ENCODE data around the gene FAM177A1. TPM values are rescaled to one million over a fixed set of nuclear protein-coding genes. Genes with fewer than 3 reads are reported as not detected.

The FAM177A1 gene
- total and polyA plus RNA-seq, 8 donors, result 44.2 to 141 (median 50.0) TPM

- peaks cover 0 to 29% of the 10 kb centered on the region in 2 donors for H3K36me3 ChIP-seq
- DNase-seq (no peak), ATAC-seq (peak; percentile 26)
- intact Hi-C loops (cut with DNase I), result no loop called here
- no peaks in the 10 kb centered on the region for H3K27me3 ChIP-seq
- TF ChIP-seq CTCF (IDR thresholded peaks at IDR 0.05), result no peak
- peaks cover 10 to 67% of the 10 kb centered on the region in 2 donors for H3K4me1 ChIP-seq
- no peaks in the 10 kb centered on the region for H3K9me3 ChIP-seq
- H3K4me3 ChIP-seq, result peak overlapping the region; percentile 74 to 78
- H3K27ac ChIP-seq, result peak overlapping the region; percentile 97 to 98
Measured at GRCh38 chr14:35122696-35123387, 76.8 kb downstream of the FAM177A1 start.

GRCh38 chr14:35123388-35123703 is 77.3 kb downstream of the FAM177A1 start:
- Histone ChIP-seq H3K4me3 (peak overlapping the region; percentile 74 to 78), H3K4me1 (peaks cover 10 to 63% of the 10 kb centered on the region in 2 donors), H3K27me3 (no peaks in the 10 kb centered on the region), H3K27ac (peak overlapping the region; percentile 97 to 98), H3K9me3 (no peaks in the 10 kb centered on the region), H3K36me3 (peaks cover 0 to 29% of the 10 kb centered on the region in 2 donors)
- ATAC-seq (no peak), DNase-seq (no peak)
- intact Hi-C loops (cut with DNase I), result no loop called here
- TF ChIP-seq CTCF (IDR thresholded peaks at IDR 0.05), result no peak

GRCh38 chr14:35124127-35124526 is 78.1 kb downstream of the FAM177A1 start:
- Histone ChIP-seq H3K4me3 (peak overlapping the region in 1 of 2 donors; percentile 78), H3K4me1 (peaks cover 10 to 55% of the 10 kb centered on the region in 2 donors), H3K36me3 (peaks cover 0 to 21% of the 10 kb centered on the region in 2 donors), H3K9me3 (no peaks in the 10 kb centered on the region), H3K27ac (peak overlapping the region in 1 of 2 donors; percentile 98), H3K27me3 (no peaks in the 10 kb centered on the region)
- intact Hi-C loops (cut with DNase I), result no loop called here
- no peak for DNase-seq
- TF ChIP-seq CTCF (IDR thresholded peaks at IDR 0.05), result no peak
- no peak for ATAC-seq

Other genes with a start within 250 kb of the FAM177A1 start
- 10 to 100 TPM; 30.4 to 50.4 TPM for gene BAZ1A, start 170.9 kb upstream of the FAM177A1 start, total RNA-seq
- 10 to 100 TPM; 33.0 to 42.0 (median 33.9) TPM for gene BAZ1A, start 170.9 kb upstream of the FAM177A1 start, polyA plus RNA-seq (ENCODE audit: insufficient read length in 6 of 6)
- 10 to 100 TPM; 47.0 to 52.3 TPM for gene SRP54, start 63.3 kb upstream of the FAM177A1 start, total RNA-seq
- gene SRP54, start 63.3 kb upstream of the FAM177A1 start, polyA plus RNA-seq (ENCODE audit: insufficient read length in 6 of 6), result 10 to 100 TPM; 65.6 to 85.4 (median 74.5) TPM
- gene PPP2R3C, start 75.7 kb downstream of the FAM177A1 start, total RNA-seq, result 10 to 100 TPM; 26.2 to 32.5 TPM
- gene PPP2R3C, start 75.7 kb downstream of the FAM177A1 start, polyA plus RNA-seq (ENCODE audit: insufficient read length in 6 of 6), result 10 to 100 TPM; 43.6 to 57.1 (median 49.7) TPM
- gene PRORP, start 76.3 kb downstream of the FAM177A1 start, total RNA-seq, result 10 to 100 TPM; 31.9 to 38.8 TPM
- 10 to 100 TPM; 26.7 to 31.4 (median 28.7) TPM for gene PRORP, start 76.3 kb downstream of the FAM177A1 start, polyA plus RNA-seq (ENCODE audit: insufficient read length in 6 of 6)
- gene PSMA6, start 246.1 kb downstream of the FAM177A1 start, total RNA-seq, result 100 to 1,000 TPM; 139 to 258 TPM
- 100 to 1,000 TPM; 156 to 174 (median 163) TPM for gene PSMA6, start 246.1 kb downstream of the FAM177A1 start, polyA plus RNA-seq (ENCODE audit: insufficient read length in 6 of 6)

Measured in left lung (tissue), 10 donors.